Upper lobe of left lung (tissue), 4 donors: ENCODE measurements around the gene KANSL1.

Experiments
- EP300 ChIP-seq, 4 donors: sonication (generic); formaldehyde crosslinking; IDR thresholded peaks; one replicate each; pipeline ENCODE4 v1.5.1; 2017; ENCODE audit warnings: antibody characterized with exemption in 4 of 4, control low read depth in 2 of 4
- POLR2A ChIP-seq, 4 donors: fragments of 450-650 bp; IDR thresholded peaks; one replicate each; pipeline ENCODE4 v1.5.1; 2016 to 2017; ENCODE audit warnings: antibody characterized with exemption in 4 of 4, mild to moderate bottlenecking in 2 of 4
- POLR2AphosphoS5 ChIP-seq, 2 donors: sonication (generic); formaldehyde crosslinking; IDR thresholded peaks; one replicate each; pipeline ENCODE4 v1.5.1; 2017; ENCODE audit warnings: antibody characterized with exemption in 2 of 2
- TF ChIP-seq, protein P1 (sequence below), 6 experiments: fragments of 450-650 bp in 4 of 6; fragments of 200-600 bp in 2 of 6; sonication (generic) in 2 of 6; IDR thresholded peaks; one replicate each; pipeline ENCODE4 v1.5.1; 2016 to 2019; ENCODE audit warnings: antibody characterized with exemption in 6 of 6

DNA sequence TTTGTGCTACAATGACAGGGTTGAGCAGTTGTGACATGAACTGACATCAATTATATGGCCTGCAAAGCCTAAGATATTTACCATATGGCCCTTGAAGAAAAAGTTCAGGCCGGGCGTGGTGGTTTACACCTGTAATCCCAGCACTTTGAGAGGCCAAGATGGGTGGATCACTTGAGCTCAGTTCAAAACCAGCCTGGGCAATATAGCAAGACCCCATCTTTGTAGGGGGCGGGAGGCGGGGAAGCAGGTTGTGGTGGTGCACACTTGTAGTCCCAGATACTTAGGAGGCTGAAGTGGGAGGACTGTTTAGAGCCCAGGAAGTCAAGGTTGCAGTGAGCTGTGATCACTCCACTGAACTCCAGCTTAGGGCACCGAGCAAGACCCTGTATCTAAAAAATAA, 145.8 kb downstream of the KANSL1 start:
- TF ChIP-seq POLR2A (IDR thresholded peaks at IDR 0.05), result no peak
- TF ChIP-seq, protein P1, sequence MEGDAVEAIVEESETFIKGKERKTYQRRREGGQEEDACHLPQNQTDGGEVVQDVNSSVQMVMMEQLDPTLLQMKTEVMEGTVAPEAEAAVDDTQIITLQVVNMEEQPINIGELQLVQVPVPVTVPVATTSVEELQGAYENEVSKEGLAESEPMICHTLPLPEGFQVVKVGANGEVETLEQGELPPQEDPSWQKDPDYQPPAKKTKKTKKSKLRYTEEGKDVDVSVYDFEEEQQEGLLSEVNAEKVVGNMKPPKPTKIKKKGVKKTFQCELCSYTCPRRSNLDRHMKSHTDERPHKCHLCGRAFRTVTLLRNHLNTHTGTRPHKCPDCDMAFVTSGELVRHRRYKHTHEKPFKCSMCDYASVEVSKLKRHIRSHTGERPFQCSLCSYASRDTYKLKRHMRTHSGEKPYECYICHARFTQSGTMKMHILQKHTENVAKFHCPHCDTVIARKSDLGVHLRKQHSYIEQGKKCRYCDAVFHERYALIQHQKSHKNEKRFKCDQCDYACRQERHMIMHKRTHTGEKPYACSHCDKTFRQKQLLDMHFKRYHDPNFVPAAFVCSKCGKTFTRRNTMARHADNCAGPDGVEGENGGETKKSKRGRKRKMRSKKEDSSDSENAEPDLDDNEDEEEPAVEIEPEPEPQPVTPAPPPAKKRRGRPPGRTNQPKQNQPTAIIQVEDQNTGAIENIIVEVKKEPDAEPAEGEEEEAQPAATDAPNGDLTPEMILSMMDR (IDR thresholded peaks at IDR 0.05), result no peak
- TF ChIP-seq POLR2AphosphoS5 (IDR thresholded peaks at IDR 0.05), result no peak
- TF ChIP-seq EP300 (IDR thresholded peaks at IDR 0.05), result no peak
